ENCODE data around the gene ACVRL1. TPM values are rescaled to one million over a fixed set of nuclear protein-coding genes. Genes with fewer than 3 reads are reported as not detected.

Gene ACVRL1
- total RNA-seq, 1 experiment from 2014 or later: not detected

DNA sequence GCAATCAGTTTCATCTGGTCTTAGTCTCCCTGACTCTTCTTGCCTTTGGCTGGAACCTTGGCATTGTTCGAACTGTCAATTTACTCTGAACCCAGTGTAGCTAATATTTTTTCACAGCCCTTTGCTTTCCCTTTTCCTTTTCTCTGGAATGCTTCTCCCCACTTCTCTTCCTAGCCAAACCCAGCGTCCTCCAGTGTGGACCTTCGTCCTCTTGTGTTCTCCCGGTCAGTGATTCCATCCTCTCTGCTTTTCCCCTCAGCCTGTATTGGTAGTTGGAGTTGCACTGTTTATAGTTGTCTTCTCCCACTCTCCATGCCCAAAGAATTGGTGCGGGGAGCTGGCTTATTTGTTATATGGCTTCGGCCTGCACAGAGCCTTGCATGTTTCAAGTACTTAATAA is 53.6 kb downstream of the ACVRL1 start:
- BruUV-seq (replicated peaks): no TSS peak
- Histone ChIP-seq H3K9me3 (no peaks in the 10 kb centered on the region), H3K27me3 (replicated peaks; ENCODE audit: control insufficient read depth, insufficient read depth, low read length) (no peaks in the 10 kb centered on the region), H3K36me3 (ENCODE audit: control insufficient read depth, insufficient read depth, low read length) (peaks cover 3% of the 10 kb centered on the region), H3K4me3 (ENCODE audit: low read depth, low read length) (no peak overlapping the region), H3K4me1 (peaks cover 70% of the 10 kb centered on the region)
- Mint-ChIP-seq H3K9me3 (ENCODE audit: unreplicated experiment) (peaks cover 9% of the 10 kb centered on the region), H3K4me1 (ENCODE audit: low read depth, unreplicated experiment) (peaks cover 49% of the 10 kb centered on the region), H3K27ac (ENCODE audit: unreplicated experiment) (peak overlapping the region; percentile 56), H3K4me3 (ENCODE audit: unreplicated experiment) (peak overlapping the region; percentile 34), H3K36me3 (ENCODE audit: insufficient read depth, unreplicated experiment) (peaks cover 68% of the 10 kb centered on the region), H3K27me3 (ENCODE audit: insufficient read depth, unreplicated experiment) (no peaks in the 10 kb centered on the region)
- CTCF ChIA-PET: interaction anchor here (1.7 kb wide), 1 partner anchor 20 kb away, joined by 7 read pairs; no protein-coding TSS in a partner anchor
- TF ChIP-seq, protein P1, sequence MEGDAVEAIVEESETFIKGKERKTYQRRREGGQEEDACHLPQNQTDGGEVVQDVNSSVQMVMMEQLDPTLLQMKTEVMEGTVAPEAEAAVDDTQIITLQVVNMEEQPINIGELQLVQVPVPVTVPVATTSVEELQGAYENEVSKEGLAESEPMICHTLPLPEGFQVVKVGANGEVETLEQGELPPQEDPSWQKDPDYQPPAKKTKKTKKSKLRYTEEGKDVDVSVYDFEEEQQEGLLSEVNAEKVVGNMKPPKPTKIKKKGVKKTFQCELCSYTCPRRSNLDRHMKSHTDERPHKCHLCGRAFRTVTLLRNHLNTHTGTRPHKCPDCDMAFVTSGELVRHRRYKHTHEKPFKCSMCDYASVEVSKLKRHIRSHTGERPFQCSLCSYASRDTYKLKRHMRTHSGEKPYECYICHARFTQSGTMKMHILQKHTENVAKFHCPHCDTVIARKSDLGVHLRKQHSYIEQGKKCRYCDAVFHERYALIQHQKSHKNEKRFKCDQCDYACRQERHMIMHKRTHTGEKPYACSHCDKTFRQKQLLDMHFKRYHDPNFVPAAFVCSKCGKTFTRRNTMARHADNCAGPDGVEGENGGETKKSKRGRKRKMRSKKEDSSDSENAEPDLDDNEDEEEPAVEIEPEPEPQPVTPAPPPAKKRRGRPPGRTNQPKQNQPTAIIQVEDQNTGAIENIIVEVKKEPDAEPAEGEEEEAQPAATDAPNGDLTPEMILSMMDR (IDR thresholded peaks at IDR 0.05; ENCODE audit: insufficient read depth in 1 of 2, low read depth in 1 of 2, low read length in 1 of 2, severe bottlenecking in 1 of 2, unreplicated experiment in 1 of 2): no peak
- intact Hi-C loops (cut with micrococcal nuclease; ENCODE audit: unreplicated experiment): loop anchor here (1.0 kb wide), 1 partner anchor 10 kb away; the partner anchor contains the start of gene ACVR1B
- POLR2A ChIA-PET: no interaction called here
- DNase-seq: no peak

DNA sequence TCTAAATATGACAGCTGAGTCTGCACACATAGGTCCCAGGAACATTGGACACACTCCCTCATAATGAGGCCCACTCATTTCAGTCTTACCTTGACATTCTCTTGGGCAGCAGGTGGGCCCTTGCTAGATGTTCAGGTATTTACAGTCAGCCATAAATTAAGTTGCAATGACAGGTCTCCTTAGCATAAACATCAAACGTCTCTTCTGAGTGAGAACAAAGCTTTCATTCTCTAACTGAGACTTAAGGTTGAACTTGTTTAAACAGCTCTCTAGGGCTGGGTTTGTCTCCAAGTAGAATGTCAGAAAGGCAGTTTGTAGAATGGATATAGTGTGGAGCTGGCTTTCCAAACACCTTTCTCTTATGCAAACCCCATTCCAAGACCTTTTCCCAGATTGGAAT is 54.5 kb downstream of the ACVRL1 start:
- no peak overlapping the region for H3K4me3 ChIP-seq (ENCODE audit: low read depth, low read length)
- H3K36me3 Mint-ChIP-seq (ENCODE audit: insufficient read depth, unreplicated experiment): peaks cover 68% of the 10 kb centered on the region
- peak overlapping the region; percentile 56 for H3K27ac Mint-ChIP-seq (ENCODE audit: unreplicated experiment)
- H3K27me3 Mint-ChIP-seq (ENCODE audit: insufficient read depth, unreplicated experiment): no peaks in the 10 kb centered on the region
- TF ChIP-seq, protein P1 (IDR thresholded peaks at IDR 0.05; ENCODE audit: insufficient read depth in 1 of 2, low read depth in 1 of 2, low read length in 1 of 2, severe bottlenecking in 1 of 2, unreplicated experiment in 1 of 2): no peak
- peaks cover 11% of the 10 kb centered on the region for H3K9me3 Mint-ChIP-seq (ENCODE audit: unreplicated experiment)
- H3K4me3 Mint-ChIP-seq (ENCODE audit: unreplicated experiment): peak overlapping the region; percentile 34
- BruUV-seq (replicated peaks): no TSS peak
- H3K27me3 ChIP-seq (replicated peaks; ENCODE audit: control insufficient read depth, insufficient read depth, low read length): no peaks in the 10 kb centered on the region
- no peaks in the 10 kb centered on the region for H3K9me3 ChIP-seq
- ChIA-PET CTCF (interaction anchor here (0.6 to 1.7 kb wide), 13 partner anchors 10 to 148 kb away, joined by 3 to 26 read pairs (median 4); no protein-coding TSS in a partner anchor), POLR2A (interaction anchor here (0.5 to 1.9 kb wide), 6 partner anchors 10 to 1218 kb away, joined by 3 to 27 read pairs (median 6); partner anchors contain the start of genes ACVR1B, ATG101 and ZNF740)
- peak; percentile 87 to 90 for DNase-seq
- peaks cover 5% of the 10 kb centered on the region for H3K36me3 ChIP-seq (ENCODE audit: control insufficient read depth, insufficient read depth, low read length)
- intact Hi-C loops (cut with micrococcal nuclease; ENCODE audit: unreplicated experiment): loop anchor here (1.0 kb wide), 2 partner anchors 11 to 15 kb away; partner anchors contain the start of gene ACVR1B
- peaks cover 64% of the 10 kb centered on the region for H3K4me1 ChIP-seq
- peaks cover 47% of the 10 kb centered on the region for H3K4me1 Mint-ChIP-seq (ENCODE audit: low read depth, unreplicated experiment)

DNA sequence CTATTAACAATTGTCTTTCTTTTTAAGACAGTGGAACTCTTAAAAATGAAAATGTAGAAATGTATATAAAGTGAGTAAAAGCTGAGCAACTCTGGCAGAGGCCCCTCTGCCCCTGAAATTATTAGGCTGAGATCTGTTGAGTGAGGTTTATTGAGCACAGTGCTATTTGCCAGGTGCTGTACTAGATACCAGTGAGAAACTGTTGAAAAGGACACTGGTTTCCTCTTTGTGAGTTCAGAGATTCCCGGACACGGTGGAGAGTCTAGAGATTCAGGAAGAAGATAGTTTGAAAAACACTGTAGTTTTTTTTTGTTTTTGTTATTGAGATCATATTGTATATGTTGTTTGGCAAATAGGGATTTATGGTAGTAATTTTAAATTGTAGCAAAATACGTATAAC is 55.4 kb downstream of the ACVRL1 start:
- Histone ChIP-seq H3K4me1 (peaks cover 61% of the 10 kb centered on the region), H3K9me3 (no peaks in the 10 kb centered on the region), H3K4me3 (ENCODE audit: low read depth, low read length) (no peak overlapping the region), H3K27me3 (replicated peaks; ENCODE audit: control insufficient read depth, insufficient read depth, low read length) (no peaks in the 10 kb centered on the region), H3K36me3 (ENCODE audit: control insufficient read depth, insufficient read depth, low read length) (peaks cover 5% of the 10 kb centered on the region)
- H3K36me3 Mint-ChIP-seq (ENCODE audit: insufficient read depth, unreplicated experiment): peaks cover 64% of the 10 kb centered on the region
- peak overlapping the region; percentile 56 for H3K27ac Mint-ChIP-seq (ENCODE audit: unreplicated experiment)
- TF ChIP-seq, protein P1 (IDR thresholded peaks at IDR 0.05; ENCODE audit: insufficient read depth in 1 of 2, low read depth in 1 of 2, low read length in 1 of 2, severe bottlenecking in 1 of 2, unreplicated experiment in 1 of 2): no peak
- peaks cover 11% of the 10 kb centered on the region for H3K9me3 Mint-ChIP-seq (ENCODE audit: unreplicated experiment)
- no peak for DNase-seq
- POLR2A ChIA-PET: interaction anchor here (1.9 kb wide), 1 partner anchor 15 kb away, joined by 27 read pairs; no protein-coding TSS in a partner anchor
- BruUV-seq (replicated peaks): no TSS peak
- no peaks in the 10 kb centered on the region for H3K27me3 Mint-ChIP-seq (ENCODE audit: insufficient read depth, unreplicated experiment)
- peak overlapping the region; percentile 23 for H3K4me3 Mint-ChIP-seq (ENCODE audit: unreplicated experiment)
- CTCF ChIA-PET: interaction anchor here (0.7 to 1.7 kb wide), 6 partner anchors 9 to 139 kb away, joined by 3 to 26 read pairs (median 5); no protein-coding TSS in a partner anchor
- intact Hi-C loops (cut with micrococcal nuclease; ENCODE audit: unreplicated experiment): loop anchor here (1.0 kb wide), 1 partner anchor 15 kb away; no protein-coding TSS in a partner anchor
- H3K4me1 Mint-ChIP-seq (ENCODE audit: low read depth, unreplicated experiment): peaks cover 47% of the 10 kb centered on the region
